Colonic mucosa (tissue), 4 donors: ENCODE measurements around the gene DUSP16. TPM values are rescaled to one million over a fixed set of nuclear protein-coding genes. Genes with fewer than 3 reads are reported as not detected.

Experiments
- DNase-seq: peaks from one replicate; pipeline ENCODE4 v3.0.0-alpha.2; 2020
- H3K27ac ChIP-seq: fragments of 200-600 bp; one replicate; pipeline ENCODE4 v1.8.0; 2021
- H3K27me3 ChIP-seq: fragments of 200-600 bp; one replicate; pipeline ENCODE4 v1.8.0; 2021
- H3K36me3 ChIP-seq: fragments of 200-600 bp; one replicate; pipeline ENCODE4 v1.8.0; 2021
- H3K4me1 ChIP-seq: fragments of 200-600 bp; one replicate; pipeline ENCODE4 v1.8.0; 2021; ENCODE audit warnings: mild to moderate bottlenecking
- H3K4me3 ChIP-seq: fragments of 200-600 bp; one replicate; pipeline ENCODE4 v1.8.0; 2021
- H3K9ac ChIP-seq, 2 donors: one replicate each; pipeline ENCODE4 v1.7.0; 2013; ENCODE audit warnings: control low read depth in 2 of 2, low read depth in 2 of 2, low read length in 2 of 2
- H3K9me3 ChIP-seq: fragments of 200-600 bp; one replicate; pipeline ENCODE4 v1.8.0; 2021
- intact Hi-C: fragments of 100-400 bp; cut with DNase I; formaldehyde crosslinking; loops from one replicate; pipeline ENCODE4 v1.14.1; 2022
- total RNA-seq, 2 donors: library from RNA; stranded (reverse); fragmentation: NEBNext Ultra II Directional in 1 of 2; extraction: Animal tissue kit (Norgen Biotek cat#: 25700) in 1 of 2; gene quantifications; one replicate each; pipeline ENCODE4 v1.2.1, GENCODE V29; 2021
- TF ChIP-seq, protein P1 (sequence below): fragments of 200-600 bp; IDR thresholded peaks from one replicate; pipeline ENCODE4 v1.8.0; 2022; ENCODE audit warnings: antibody characterized with exemption, mild to moderate bottlenecking
- donor health status: healthy.
- donor health status: DM: no; HTN: no; CAD: no.
- donor health status: DM: no; HTN: no; CAD: no.

Gene DUSP16
- total RNA-seq, 2 donors from 2014 or later = 47.5 to 60.2 TPM

DNA sequence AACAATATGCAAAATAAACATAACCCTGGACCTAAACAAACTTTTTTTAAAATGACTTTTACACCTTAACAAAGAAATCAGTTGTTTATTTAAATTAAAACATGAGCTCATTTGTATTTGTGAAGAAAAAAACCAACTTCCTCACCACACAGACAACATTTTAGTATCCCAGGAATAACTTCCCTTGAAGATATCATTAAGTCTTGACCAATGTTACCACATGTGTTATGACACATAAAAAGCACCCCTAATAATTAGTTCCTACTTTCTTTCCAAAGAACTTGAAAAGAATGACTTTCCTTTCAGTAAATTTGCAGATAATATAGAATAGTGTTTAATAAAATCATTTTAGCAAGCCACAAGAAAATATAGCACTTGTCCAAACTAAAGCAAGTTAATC lies 42.4 kb downstream of the DUSP16 start:
- H3K4me3 ChIP-seq = no peak overlapping the region
- H3K4me1 ChIP-seq = peaks cover 17% of the 10 kb centered on the region
- no peak overlapping the region for H3K9ac ChIP-seq
- H3K27me3 ChIP-seq = no peaks in the 10 kb centered on the region
- intact Hi-C loops = no loop called here
- no peaks in the 10 kb centered on the region for H3K36me3 ChIP-seq
- TF ChIP-seq, protein P1, sequence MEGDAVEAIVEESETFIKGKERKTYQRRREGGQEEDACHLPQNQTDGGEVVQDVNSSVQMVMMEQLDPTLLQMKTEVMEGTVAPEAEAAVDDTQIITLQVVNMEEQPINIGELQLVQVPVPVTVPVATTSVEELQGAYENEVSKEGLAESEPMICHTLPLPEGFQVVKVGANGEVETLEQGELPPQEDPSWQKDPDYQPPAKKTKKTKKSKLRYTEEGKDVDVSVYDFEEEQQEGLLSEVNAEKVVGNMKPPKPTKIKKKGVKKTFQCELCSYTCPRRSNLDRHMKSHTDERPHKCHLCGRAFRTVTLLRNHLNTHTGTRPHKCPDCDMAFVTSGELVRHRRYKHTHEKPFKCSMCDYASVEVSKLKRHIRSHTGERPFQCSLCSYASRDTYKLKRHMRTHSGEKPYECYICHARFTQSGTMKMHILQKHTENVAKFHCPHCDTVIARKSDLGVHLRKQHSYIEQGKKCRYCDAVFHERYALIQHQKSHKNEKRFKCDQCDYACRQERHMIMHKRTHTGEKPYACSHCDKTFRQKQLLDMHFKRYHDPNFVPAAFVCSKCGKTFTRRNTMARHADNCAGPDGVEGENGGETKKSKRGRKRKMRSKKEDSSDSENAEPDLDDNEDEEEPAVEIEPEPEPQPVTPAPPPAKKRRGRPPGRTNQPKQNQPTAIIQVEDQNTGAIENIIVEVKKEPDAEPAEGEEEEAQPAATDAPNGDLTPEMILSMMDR = no peak
- no peak for DNase-seq
- no peak overlapping the region for H3K27ac ChIP-seq
- H3K9me3 ChIP-seq = no peaks in the 10 kb centered on the region

GRCh38 chr12:12519354-12519998 lies 43.2 kb downstream of the DUSP16 start:
- Histone ChIP-seq H3K4me1 (peaks cover 17% of the 10 kb centered on the region), H3K9me3 (no peaks in the 10 kb centered on the region), H3K27ac (peak overlapping the region; percentile 58), H3K4me3 (no peak overlapping the region), H3K36me3 (no peaks in the 10 kb centered on the region), H3K9ac (no peak overlapping the region), H3K27me3 (no peaks in the 10 kb centered on the region)
- intact Hi-C loops = no loop called here
- DNase-seq = no peak
- TF ChIP-seq, protein P1 = no peak

DNA sequence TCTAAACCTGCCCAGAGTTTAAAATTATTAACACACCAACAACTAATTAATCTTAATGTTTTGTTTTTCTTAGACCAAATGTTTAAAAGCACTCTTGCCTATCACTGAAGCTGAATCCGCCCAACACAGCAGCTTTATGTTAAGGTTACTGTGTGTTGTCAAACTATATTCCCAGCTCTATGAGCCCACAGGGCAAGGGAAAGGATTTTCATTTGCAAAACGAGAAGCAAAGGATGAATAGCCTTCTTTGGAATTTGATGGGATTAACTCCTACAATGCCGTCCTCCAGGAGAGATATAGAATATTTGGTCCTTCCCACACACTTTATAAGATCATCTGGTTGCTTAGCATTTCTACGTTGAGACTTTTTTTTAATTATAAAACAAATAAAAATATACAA lies 43.7 kb downstream of the DUSP16 start:
- Histone ChIP-seq H3K27me3 (no peaks in the 10 kb centered on the region), H3K9ac (peak overlapping the region in 1 of 2 donors; percentile 35), H3K36me3 (no peaks in the 10 kb centered on the region), H3K9me3 (no peaks in the 10 kb centered on the region), H3K4me3 (no peak overlapping the region), H3K4me1 (peaks cover 17% of the 10 kb centered on the region), H3K27ac (peak overlapping the region; percentile 58)
- intact Hi-C loops = no loop called here
- TF ChIP-seq, protein P1 = no peak
- DNase-seq = no peak

DNA sequence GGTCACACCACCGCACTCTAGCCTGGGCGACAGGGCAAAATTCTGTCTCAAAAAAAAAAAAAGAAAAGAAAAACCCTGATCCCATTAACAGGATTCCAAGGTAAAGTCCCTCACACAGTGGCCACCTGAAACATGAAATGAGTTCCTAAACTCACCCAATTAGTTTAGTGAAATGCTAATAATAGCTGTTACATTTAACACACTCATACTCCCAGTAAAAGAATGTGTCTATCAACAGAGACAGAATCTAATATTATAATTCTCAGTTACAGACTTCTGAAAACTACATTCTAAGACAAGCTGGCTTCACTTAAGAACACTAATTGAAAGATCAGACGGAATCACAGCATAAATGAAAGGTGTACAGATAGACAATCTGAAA lies 44.2 kb downstream of the DUSP16 start:
- intact Hi-C loops = no loop called here
- H3K9me3 ChIP-seq = no peaks in the 10 kb centered on the region
- H3K27ac ChIP-seq = peak overlapping the region; percentile 58
- no peak overlapping the region for H3K4me3 ChIP-seq
- H3K36me3 ChIP-seq = no peaks in the 10 kb centered on the region
- H3K27me3 ChIP-seq = no peaks in the 10 kb centered on the region
- DNase-seq = no peak
- TF ChIP-seq, protein P1 = no peak
- H3K9ac ChIP-seq = peak overlapping the region in 1 of 2 donors; percentile 64
- H3K4me1 ChIP-seq = peaks cover 14% of the 10 kb centered on the region

DNA sequence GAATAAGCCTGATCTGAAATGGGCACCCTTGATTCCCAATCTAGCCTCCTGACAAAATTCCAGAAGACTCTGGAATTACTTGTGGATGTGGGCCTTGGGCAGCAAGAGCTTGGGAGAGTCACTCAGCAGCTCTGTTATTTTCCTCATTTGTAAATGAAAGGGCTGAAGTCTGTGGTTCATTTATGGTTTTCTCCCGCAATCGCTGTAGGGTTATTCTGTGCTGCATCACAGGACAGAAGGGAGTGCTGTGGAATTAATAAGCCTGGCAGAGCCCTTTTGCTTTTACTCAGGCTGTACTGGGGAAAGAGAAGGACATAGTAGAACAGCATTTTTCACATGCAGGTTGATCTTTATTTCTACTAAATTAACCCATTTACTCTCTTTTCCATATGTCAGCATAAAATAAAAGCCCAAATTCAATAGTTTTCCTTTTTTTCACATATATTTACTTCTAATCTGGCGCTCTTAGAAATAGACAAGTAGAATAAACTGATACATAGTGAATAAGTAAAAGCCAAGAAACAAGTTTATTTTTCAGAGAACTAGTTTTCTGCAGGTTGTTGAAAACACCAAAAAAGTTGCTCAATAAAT lies 49.2 kb downstream of the DUSP16 start:
- H3K27ac ChIP-seq = no peak overlapping the region
- intact Hi-C loops = no loop called here

More for the DNA sequence above, 49.2 kb downstream of the DUSP16 start:
- no peaks in the 10 kb centered on the region for H3K27me3 ChIP-seq
- TF ChIP-seq, protein P1 = no peak
- H3K4me1 ChIP-seq = peaks cover 3% of the 10 kb centered on the region
- no peaks in the 10 kb centered on the region for H3K9me3 ChIP-seq
- DNase-seq = no peak
- H3K9ac ChIP-seq = no peak overlapping the region
- no peaks in the 10 kb centered on the region for H3K36me3 ChIP-seq
- no peak overlapping the region for H3K4me3 ChIP-seq
